ENCODE measurements around the gene TIMM50. TPM values are rescaled to one million over a fixed set of nuclear protein-coding genes. Genes with fewer than 3 reads are reported as not detected.

TIMM50 gene
- total and polyA plus RNA-seq, 8 donors, result 15.2 to 40.4 (median 22.3) TPM

- 0% methylated on average over 64 to 84 of the region's 84 CpGs for WGBS, 2 donors
- peak; percentile 98 to 99 (median 98) for ATAC-seq
- TF ChIP-seq CTCF (IDR thresholded peaks at IDR 0.05), result peak; percentile 68 to 89 (median 78)
- Histone ChIP-seq H3K36me3 (no peaks in the 10 kb centered on the region), H3K27ac (peak within 1 kb of the TSS; percentile 71 to 90 (median 84)), H3K9me3 (no peaks in the 10 kb centered on the region), H3K4me1 (peaks cover 0 to 11% (median 10%) of the 10 kb centered on the region in 3 donors), H3K27me3 (no peaks in the 10 kb centered on the region), H3K4me3 (peak within 1 kb of the TSS; percentile 62 to 91 (median 84))
- peak; percentile 92 for FAIRE-seq
- intact Hi-C loops (cut with DNase I), result loop anchor here in 2 of 3 donors (10.0 kb wide), 3 partner anchors 95 to 435 kb away; partner anchors contain the start of genes MED29 (in 1 of the 2), PAF1 (in 1 of the 2) and SUPT5H (in 1 of the 2)
- peak; percentile 91 to 99 (median 96) for DNase-seq
These were observed 59.1 kb downstream of the TIMM50 start, which contains the start of gene EID2 for GRCh38 chr19:39539518-39540332. TSS of gene EID2 (minus strand) at chr19:39540161. CDS start at chr19:39540079, 82 bp downstream.

GRCh38 chr19:39540333-39540673, 59.7 kb downstream of the TIMM50 start:
- Histone ChIP-seq H3K4me1 (peaks cover 0 to 11% (median 10%) of the 10 kb centered on the region in 3 donors), H3K36me3 (no peaks in the 10 kb centered on the region), H3K9me3 (no peaks in the 10 kb centered on the region), H3K27me3 (no peaks in the 10 kb centered on the region), H3K4me3 (peak overlapping the region in 1 of 4 donors; percentile 91), H3K27ac (no peak overlapping the region)
- 2 to 4% methylated on average over 10 of the region's 10 CpGs for WGBS, 2 donors
- DNase-seq (no peak), FAIRE-seq (no peak), ATAC-seq (no peak)
- no peak for TF ChIP-seq CTCF (IDR thresholded peaks at IDR 0.05)
- intact Hi-C loops (cut with DNase I), result no loop called here

Other genes starting within 250 kb of the TIMM50 start
- not detected for gene IFNL3, start 235.8 kb upstream of the TIMM50 start, total RNA-seq
- gene IFNL3, start 235.8 kb upstream of the TIMM50 start, polyA plus RNA-seq, result not detected
- not detected for gene IFNL4, start 232.0 kb upstream of the TIMM50 start, total RNA-seq
- under 1 TPM in 1 of 2 donors, not detected in 1; 0.09 TPM for gene IFNL4, start 232.0 kb upstream of the TIMM50 start, polyA plus RNA-seq
- not detected for gene IFNL2, start 212.4 kb upstream of the TIMM50 start, total RNA-seq
- gene IFNL2, start 212.4 kb upstream of the TIMM50 start, polyA plus RNA-seq, result not detected
- not detected for gene IFNL1, start 184.4 kb upstream of the TIMM50 start, total RNA-seq
- not detected for gene IFNL1, start 184.4 kb upstream of the TIMM50 start, polyA plus RNA-seq
- gene LRFN1, start 160.0 kb upstream of the TIMM50 start, total RNA-seq, result 1 to 10 TPM; 1.7 to 2.3 (median 2.2) TPM
- 1 to 10 TPM in 1 of 2 donors, under 1 TPM in 1; 0.77 to 1.6 TPM for gene LRFN1, start 160.0 kb upstream of the TIMM50 start, polyA plus RNA-seq
- 10 to 100 TPM in 2 of 6 donors, 1 to 10 TPM in 4; 1.7 to 17.3 (median 5.9) TPM for gene GMFG, start 144.8 kb upstream of the TIMM50 start, total RNA-seq
- 10 to 100 TPM; 16.1 to 17.3 TPM for gene GMFG, start 144.8 kb upstream of the TIMM50 start, polyA plus RNA-seq
- gene SAMD4B, start 138.4 kb upstream of the TIMM50 start, total RNA-seq, result 10 to 100 TPM; 24.1 to 46.4 (median 30.8) TPM
- gene SAMD4B, start 138.4 kb upstream of the TIMM50 start, polyA plus RNA-seq, result 100 to 1,000 TPM; 103 to 106 TPM
- 10 to 100 TPM; 11.3 to 17.7 (median 14.6) TPM for gene PAF1, start 89.7 kb upstream of the TIMM50 start, total RNA-seq
- gene PAF1, start 89.7 kb upstream of the TIMM50 start, polyA plus RNA-seq, result 10 to 100 TPM; 28.1 to 41.1 TPM
- 10 to 100 TPM; 15.2 to 23.9 (median 17.5) TPM for gene MED29, start 89.5 kb upstream of the TIMM50 start, total RNA-seq
- gene MED29, start 89.5 kb upstream of the TIMM50 start, polyA plus RNA-seq, result 10 to 100 TPM; 13.2 to 21.0 TPM
- 10 to 100 TPM; 20.2 to 45.6 (median 31.9) TPM for gene ZFP36, start 74.0 kb upstream of the TIMM50 start, total RNA-seq
- gene ZFP36, start 74.0 kb upstream of the TIMM50 start, polyA plus RNA-seq, result 100 to 1,000 TPM; 104 to 151 TPM
- gene PLEKHG2, start 68.2 kb upstream of the TIMM50 start, total RNA-seq, result 10 to 100 TPM in 1 of 6 donors, 1 to 10 TPM in 5; 3.1 to 15.0 (median 7.8) TPM
- gene PLEKHG2, start 68.2 kb upstream of the TIMM50 start, polyA plus RNA-seq, result 10 to 100 TPM in 1 of 2 donors, 1 to 10 TPM in 1; 6.8 to 12.8 TPM
- gene RPS16, start 44.9 kb upstream of the TIMM50 start, total RNA-seq, result 1,000 to 10,000 TPM in 5 of 6 donors, 100 to 1,000 TPM in 1; 920 to 1,759 (median 1,167) TPM
- gene RPS16, start 44.9 kb upstream of the TIMM50 start, polyA plus RNA-seq, result 1,000 to 10,000 TPM; 1,276 to 1,384 TPM
- 10 to 100 TPM; 49.3 to 69.6 (median 54.0) TPM for gene SUPT5H, start 35.3 kb upstream of the TIMM50 start, total RNA-seq
- 100 to 1,000 TPM; 172 to 229 TPM for gene SUPT5H, start 35.3 kb upstream of the TIMM50 start, polyA plus RNA-seq
- gene DLL3, start 18.1 kb downstream of the TIMM50 start, total RNA-seq, result under 1 TPM in 1 of 6 donors, not detected in 5; 0.13 TPM
- under 1 TPM in 1 of 2 donors, not detected in 1; 0.14 TPM for gene DLL3, start 18.1 kb downstream of the TIMM50 start, polyA plus RNA-seq
- gene SELENOV, start 34.3 kb downstream of the TIMM50 start, total RNA-seq, result not detected
- gene SELENOV, start 34.3 kb downstream of the TIMM50 start, polyA plus RNA-seq, result not detected
- 1 to 10 TPM in 1 of 6 donors, under 1 TPM in 5; 0.63 to 1.1 (median 0.80) TPM for gene EID2B, start 52.0 kb downstream of the TIMM50 start, total RNA-seq
- gene EID2B, start 52.0 kb downstream of the TIMM50 start, polyA plus RNA-seq, result 1 to 10 TPM; 1.3 to 3.9 TPM
- gene EID2, start 59.3 kb downstream of the TIMM50 start, total RNA-seq, result 1 to 10 TPM; 3.3 to 7.5 (median 5.2) TPM
- 10 to 100 TPM in 1 of 2 donors, 1 to 10 TPM in 1; 6.7 to 10.8 TPM for gene EID2, start 59.3 kb downstream of the TIMM50 start, polyA plus RNA-seq
- gene LGALS13, start 121.7 kb downstream of the TIMM50 start, total RNA-seq, result not detected
- not detected for gene LGALS13, start 121.7 kb downstream of the TIMM50 start, polyA plus RNA-seq
- gene LGALS16, start 175.1 kb downstream of the TIMM50 start, total RNA-seq, result not detected
- not detected for gene LGALS16, start 175.1 kb downstream of the TIMM50 start, polyA plus RNA-seq
- gene LGALS14, start 223.6 kb downstream of the TIMM50 start, total RNA-seq, result not detected
- not detected for gene LGALS14, start 223.6 kb downstream of the TIMM50 start, polyA plus RNA-seq